Brain microvascular endothelial cell (primary cell): ENCODE results near the gene SCN5A.

Experiments
- DNase-seq: peaks from one replicate; pipeline ENCODE4 v3.0.0-alpha.2; 2020
- H3K27ac ChIP-seq: fragments of 250-450 bp; sonication (Bioruptor Pico); 2 replicates; pipeline ENCODE4 v1.5.1; 2020; ENCODE audit warnings: mild to moderate bottlenecking, moderate library complexity
- H3K27me3 ChIP-seq: fragments of 250-450 bp; sonication (Bioruptor Pico); replicated peaks from 2 replicates; pipeline ENCODE4 v1.5.1; 2020; ENCODE audit warnings: mild to moderate bottlenecking
- H3K36me3 ChIP-seq: fragments of 250-450 bp; sonication (Bioruptor Pico); replicated peaks from 2 replicates; pipeline ENCODE4 v1.5.1; 2020; ENCODE audit warnings: mild to moderate bottlenecking
- H3K4me3 ChIP-seq: 2 replicates; pipeline ENCODE4 v1.5.1; 2011; ENCODE audit warnings: low read depth, mild to moderate bottlenecking, control low read depth, low read length, moderate library complexity
- in situ Hi-C: cut with HindIII; loops from 2 replicates; pipeline ENCODE4 v1.10.0; 2017; ENCODE audit warnings: low sequenced_read_pairs, low pct_ligation_motif_present
- TF ChIP-seq, protein P1 (sequence below): IDR thresholded peaks from 2 replicates; pipeline ENCODE4 v1.5.1; 2011; ENCODE audit warnings: low read depth, mild to moderate bottlenecking, moderate library complexity, low read length, control low read depth, inconsistent platforms; ENCODE audit errors: missing control alignments

Gene SCN5A

GRCh38 chr3:38533285-38533976 lies 116.1 kb downstream of the SCN5A start:
- Histone ChIP-seq H3K4me3 (no peak overlapping the region), H3K27ac (no peak overlapping the region), H3K27me3 (no peaks in the 10 kb centered on the region), H3K36me3 (no peaks in the 10 kb centered on the region)
- in situ Hi-C loops, result no loop called here
- TF ChIP-seq, protein P1, sequence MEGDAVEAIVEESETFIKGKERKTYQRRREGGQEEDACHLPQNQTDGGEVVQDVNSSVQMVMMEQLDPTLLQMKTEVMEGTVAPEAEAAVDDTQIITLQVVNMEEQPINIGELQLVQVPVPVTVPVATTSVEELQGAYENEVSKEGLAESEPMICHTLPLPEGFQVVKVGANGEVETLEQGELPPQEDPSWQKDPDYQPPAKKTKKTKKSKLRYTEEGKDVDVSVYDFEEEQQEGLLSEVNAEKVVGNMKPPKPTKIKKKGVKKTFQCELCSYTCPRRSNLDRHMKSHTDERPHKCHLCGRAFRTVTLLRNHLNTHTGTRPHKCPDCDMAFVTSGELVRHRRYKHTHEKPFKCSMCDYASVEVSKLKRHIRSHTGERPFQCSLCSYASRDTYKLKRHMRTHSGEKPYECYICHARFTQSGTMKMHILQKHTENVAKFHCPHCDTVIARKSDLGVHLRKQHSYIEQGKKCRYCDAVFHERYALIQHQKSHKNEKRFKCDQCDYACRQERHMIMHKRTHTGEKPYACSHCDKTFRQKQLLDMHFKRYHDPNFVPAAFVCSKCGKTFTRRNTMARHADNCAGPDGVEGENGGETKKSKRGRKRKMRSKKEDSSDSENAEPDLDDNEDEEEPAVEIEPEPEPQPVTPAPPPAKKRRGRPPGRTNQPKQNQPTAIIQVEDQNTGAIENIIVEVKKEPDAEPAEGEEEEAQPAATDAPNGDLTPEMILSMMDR, result no peak
- no peak for DNase-seq

DNA sequence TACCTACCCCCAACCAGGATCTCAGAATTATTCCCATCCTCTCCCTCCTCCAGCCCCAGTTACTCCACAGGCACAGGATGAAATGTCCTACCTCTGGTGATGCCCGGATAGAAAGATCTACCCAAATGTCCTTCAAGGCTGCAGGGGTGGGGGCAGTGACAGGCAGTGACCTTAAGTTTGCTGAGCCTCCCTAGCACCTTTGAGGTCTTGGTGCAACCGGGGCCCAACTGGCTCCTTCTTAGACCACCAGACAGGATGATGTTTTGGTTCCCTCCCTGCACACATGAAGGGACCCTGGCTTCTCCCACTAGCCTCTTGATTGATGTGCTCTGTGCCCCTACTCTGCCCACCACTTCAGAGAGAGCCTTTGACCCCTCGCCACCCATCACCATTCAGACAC lies 117.0 kb downstream of the SCN5A start:
- Histone ChIP-seq H3K4me3 (no peak overlapping the region), H3K27ac (no peak overlapping the region), H3K36me3 (no peaks in the 10 kb centered on the region), H3K27me3 (no peaks in the 10 kb centered on the region)
- TF ChIP-seq, protein P1, result no peak
- in situ Hi-C loops, result no loop called here
- no peak for DNase-seq

- DNase-seq, result no peak
- Histone ChIP-seq H3K27me3 (no peaks in the 10 kb centered on the region), H3K36me3 (no peaks in the 10 kb centered on the region), H3K4me3 (no peak overlapping the region), H3K27ac (no peak overlapping the region)
- in situ Hi-C loops, result no loop called here
- TF ChIP-seq, protein P1, result peak; percentile 11
Measured at GRCh38 chr3:38528457-38528856, 121.0 kb downstream of the SCN5A start.

DNA sequence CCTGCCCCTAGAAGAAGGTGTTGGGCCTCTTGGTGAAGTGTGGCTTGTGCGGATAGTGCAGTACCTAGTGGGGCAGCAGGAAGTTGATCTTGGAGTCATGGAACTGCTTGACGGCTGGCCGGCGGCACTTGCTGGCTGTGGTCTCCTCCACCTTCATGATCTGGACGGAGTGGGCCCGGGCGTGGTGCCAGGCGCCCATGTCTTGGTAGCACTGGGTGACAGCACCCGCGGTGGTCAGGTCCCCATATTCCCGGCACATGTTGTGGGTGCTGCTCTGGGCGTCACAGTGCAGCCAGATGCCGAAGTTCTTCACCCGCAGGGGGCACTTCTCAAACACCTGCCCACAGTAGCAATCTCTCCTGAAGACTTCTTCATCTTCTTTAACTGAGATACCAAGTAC lies 122.7 kb downstream of the SCN5A start:
- in situ Hi-C loops, result no loop called here
- no peak for DNase-seq
- Histone ChIP-seq H3K27ac (no peak overlapping the region), H3K4me3 (no peak overlapping the region), H3K27me3 (no peaks in the 10 kb centered on the region), H3K36me3 (no peaks in the 10 kb centered on the region)
- TF ChIP-seq, protein P1, result no peak

GRCh38 chr3:38524141-38524739 lies 125.2 kb downstream of the SCN5A start:
- DNase-seq, result peak; percentile 64
- H3K4me3 ChIP-seq, result no peak overlapping the region
- no peaks in the 10 kb centered on the region for H3K27me3 ChIP-seq
- TF ChIP-seq, protein P1, result no peak
- H3K36me3 ChIP-seq, result no peaks in the 10 kb centered on the region
- in situ Hi-C loops, result loop anchor here (25.0 kb wide), 2 partner anchors 313 to 488 kb away; no protein-coding TSS in a partner anchor
- peak overlapping the region; percentile 52 for H3K27ac ChIP-seq

- no peaks in the 10 kb centered on the region for H3K36me3 ChIP-seq
- in situ Hi-C loops, result loop anchor here (25.0 kb wide), 2 partner anchors 315 to 490 kb away; no protein-coding TSS in a partner anchor
- H3K27ac ChIP-seq, result no peak overlapping the region
- H3K4me3 ChIP-seq, result no peak overlapping the region
- no peaks in the 10 kb centered on the region for H3K27me3 ChIP-seq
- no peak for DNase-seq
- TF ChIP-seq, protein P1, result no peak
Measured at GRCh38 chr3:38522002-38522401, 127.5 kb downstream of the SCN5A start.
